Nephron (organoid): ENCODE data around the gene COQ10A.
A peak's percentile ranks its signal among the peaks of the same experiment; 100 is the strongest.

ENCODE experiments used
- H3K27ac Mint-ChIP-seq, 3 experiments: 2 replicates each; pipeline ENCODE4 v1.8.0; 2020; ENCODE audit warnings: mixed read lengths in 3 of 3, mild to moderate bottlenecking in 2 of 3, moderate library complexity in 1 of 3
- H3K27me3 Mint-ChIP-seq: 2 replicates; pipeline ENCODE4 v1.8.0; 2021; ENCODE audit warnings: low read depth, mild to moderate bottlenecking, moderate library complexity, mixed read lengths
- H3K36me3 Mint-ChIP-seq: 2 replicates; pipeline ENCODE4 v1.8.0; 2020; ENCODE audit warnings: low read depth, mixed read lengths
- H3K4me1 Mint-ChIP-seq: 2 replicates; pipeline ENCODE4 v1.8.0; 2020; ENCODE audit warnings: mixed read lengths
- H3K4me3 Mint-ChIP-seq, 3 experiments: 2 replicates each; pipeline ENCODE4 v1.8.0; 2020; ENCODE audit warnings: mild to moderate bottlenecking in 3 of 3, mixed read lengths in 3 of 3, moderate library complexity in 2 of 3
- H3K9me3 Mint-ChIP-seq: 2 replicates; pipeline ENCODE4 v1.8.0; 2020; ENCODE audit warnings: mixed read lengths
- CTCF ChIP-seq, 3 experiments: fragments of 200-600 bp; sonication (generic); IDR thresholded peaks; one replicate each; pipeline ENCODE4 v1.5.0; 2021; ENCODE audit warnings: antibody characterized with exemption in 3 of 3; ENCODE audit not compliant: unreplicated experiment in 3 of 3

COQ10A gene

DNA sequence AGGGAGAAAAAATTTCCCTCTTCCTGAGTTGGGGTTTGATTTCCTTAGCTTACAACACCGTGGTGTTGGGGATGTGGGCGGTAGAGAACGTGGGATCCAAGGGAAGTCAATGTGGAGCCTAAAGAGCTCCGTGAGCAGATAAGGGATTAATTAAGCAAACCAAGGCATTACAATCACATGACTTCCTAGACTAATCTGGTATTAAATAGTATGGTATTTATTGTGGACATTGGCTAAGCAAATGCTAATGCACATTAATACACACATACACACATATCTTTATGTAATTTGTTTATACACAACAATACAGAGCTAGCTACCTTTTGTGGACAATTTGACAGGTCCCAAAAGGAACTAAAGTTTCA lies 44.2 kb upstream of the COQ10A start:
- Mint-ChIP-seq H3K4me3 (peak overlapping the region; percentile 96 to 98 (median 98)), H3K27ac (peak overlapping the region; percentile 100), H3K36me3 (peaks cover 7% of the 10 kb centered on the region), H3K9me3 (no peaks in the 10 kb centered on the region), H3K27me3 (no peaks in the 10 kb centered on the region), H3K4me1 (peaks cover 39% of the 10 kb centered on the region)
- TF ChIP-seq CTCF (IDR thresholded peaks at IDR 0.05; ENCODE audit: unreplicated experiment in 3 of 3) = no peak

GRCh38 chr12:56223571-56224101 lies 43.1 kb upstream of the COQ10A start:
- peaks cover 39% of the 10 kb centered on the region for H3K4me1 Mint-ChIP-seq
- H3K27me3 Mint-ChIP-seq = no peaks in the 10 kb centered on the region
- H3K9me3 Mint-ChIP-seq = no peaks in the 10 kb centered on the region
- H3K27ac Mint-ChIP-seq = peak overlapping the region; percentile 100
- H3K4me3 Mint-ChIP-seq = peak overlapping the region; percentile 79 to 86 (median 83)
- no peak for TF ChIP-seq CTCF (IDR thresholded peaks at IDR 0.05; ENCODE audit: unreplicated experiment in 3 of 3)
- H3K36me3 Mint-ChIP-seq = peaks cover 7% of the 10 kb centered on the region

- H3K9me3 Mint-ChIP-seq = no peaks in the 10 kb centered on the region
- H3K27me3 Mint-ChIP-seq = no peaks in the 10 kb centered on the region
- H3K4me1 Mint-ChIP-seq = peaks cover 39% of the 10 kb centered on the region
Observed at GRCh38 chr12:56224102-56224701, 42.5 kb upstream of the COQ10A start, which contains the start of gene NABP2. NABP2 (plus strand) TSS chr12:56224342; CDS start chr12:56224857, 515 bp downstream.

GRCh38 chr12:56224954-56225353 lies 41.8 kb upstream of the COQ10A start:
- H3K4me1 Mint-ChIP-seq = peaks cover 39% of the 10 kb centered on the region
- peaks cover 7% of the 10 kb centered on the region for H3K36me3 Mint-ChIP-seq
- no peak for TF ChIP-seq CTCF (IDR thresholded peaks at IDR 0.05; ENCODE audit: unreplicated experiment in 3 of 3)
- no peaks in the 10 kb centered on the region for H3K9me3 Mint-ChIP-seq
- peak overlapping the region; percentile 12 to 100 (median 100) for H3K27ac Mint-ChIP-seq
- H3K27me3 Mint-ChIP-seq = no peaks in the 10 kb centered on the region
- H3K4me3 Mint-ChIP-seq = peak overlapping the region; percentile 79 to 86 (median 83)

More at GRCh38 chr12:56224102-56224701, 42.5 kb upstream of the COQ10A start, which contains the start of gene NABP2:
- Mint-ChIP-seq H3K36me3 (peaks cover 7% of the 10 kb centered on the region), H3K27ac (peak within 1 kb of the TSS; percentile 100), H3K4me3 (peak within 1 kb of the TSS; percentile 83 to 98 (median 86))
- peak; percentile 90 to 97 (median 96) for TF ChIP-seq CTCF (IDR thresholded peaks at IDR 0.05; ENCODE audit: unreplicated experiment in 3 of 3)

- no peak for TF ChIP-seq CTCF (IDR thresholded peaks at IDR 0.05; ENCODE audit: unreplicated experiment in 3 of 3)
- peak overlapping the region in 1 of 3 experiments; percentile 96 for H3K27ac Mint-ChIP-seq
- peaks cover 7% of the 10 kb centered on the region for H3K36me3 Mint-ChIP-seq
- H3K4me3 Mint-ChIP-seq = no peak overlapping the region
- no peaks in the 10 kb centered on the region for H3K9me3 Mint-ChIP-seq
- H3K4me1 Mint-ChIP-seq = peaks cover 10% of the 10 kb centered on the region
- H3K27me3 Mint-ChIP-seq = no peaks in the 10 kb centered on the region
Observed at GRCh38 chr12:56229082-56229481, 37.7 kb upstream of the COQ10A start.
